GM19025 (cell line): ENCODE measurements around the gene TBX18.
A peak's percentile ranks its signal among the peaks of the same experiment; 100 is the strongest.

Experiments used
- ATAC-seq: cut with Tn5 transposase; IDR thresholded peaks from one replicate; pipeline ENCODE4 v1.9.1; 2021; ENCODE audit warnings: mild to moderate bottlenecking, low read depth, moderate library complexity; ENCODE audit not compliant: unreplicated experiment

The TBX18 gene

GRCh38 chr6:84764332-84765049 lies at the start of gene TBX18:
TSS of gene TBX18 (minus strand) at chr6:84764598. CDS start at chr6:84764181, 417 bp downstream.
- no peak for ATAC-seq

GRCh38 chr6:84811351-84811750 lies 47.0 kb upstream of the TBX18 start:
- no peak for ATAC-seq

DNA sequence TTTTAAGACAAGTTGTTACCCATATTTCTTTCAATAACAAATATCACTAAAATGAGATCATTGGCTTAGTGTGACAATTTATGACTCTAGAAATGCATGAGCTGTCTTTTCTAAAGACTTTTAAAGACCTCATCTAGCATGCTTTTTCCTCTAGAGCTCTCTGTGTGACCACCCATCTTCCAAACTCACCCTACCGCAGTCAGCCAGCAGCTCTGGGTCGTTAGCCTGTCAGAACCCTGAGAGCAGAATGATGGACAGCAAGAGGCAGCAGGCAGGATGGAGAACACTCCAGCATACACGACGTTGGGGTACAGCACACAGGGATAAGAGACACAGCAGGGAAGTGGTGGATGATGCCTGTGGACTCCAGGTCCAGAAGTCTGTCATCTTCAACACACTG lies 45.1 kb upstream of the TBX18 start:
- no peak for ATAC-seq

DNA sequence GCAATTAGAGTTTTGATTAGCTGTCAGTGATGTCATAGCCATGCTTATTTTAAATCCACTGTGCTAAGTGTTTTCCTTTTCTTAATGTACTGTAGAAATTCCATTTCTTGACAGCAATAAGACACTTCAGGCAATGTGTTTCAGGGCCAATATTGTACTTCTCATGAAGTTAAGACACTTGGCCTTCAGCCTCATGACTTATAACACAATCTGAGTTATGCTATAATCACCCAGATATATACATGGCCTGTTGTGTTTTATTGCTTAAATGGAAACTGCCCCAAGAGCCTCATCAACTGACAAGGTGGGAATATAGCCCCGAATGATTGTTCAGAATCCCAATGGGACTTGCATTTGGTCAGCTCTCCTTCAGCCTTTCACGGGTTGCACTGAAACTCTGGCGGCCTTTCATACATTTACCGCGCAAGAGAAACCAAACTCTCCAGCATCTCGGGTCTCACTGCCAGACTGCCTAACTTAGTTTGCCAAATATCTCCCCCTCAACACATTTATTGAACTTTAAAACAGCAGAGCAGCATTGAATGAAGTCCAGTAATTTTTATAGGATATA lies 44.2 kb upstream of the TBX18 start:
- ATAC-seq: no peak

- no peak for ATAC-seq
These were observed 40.7 kb upstream of the TBX18 start for GRCh38 chr6:84805145-84805544.

DNA sequence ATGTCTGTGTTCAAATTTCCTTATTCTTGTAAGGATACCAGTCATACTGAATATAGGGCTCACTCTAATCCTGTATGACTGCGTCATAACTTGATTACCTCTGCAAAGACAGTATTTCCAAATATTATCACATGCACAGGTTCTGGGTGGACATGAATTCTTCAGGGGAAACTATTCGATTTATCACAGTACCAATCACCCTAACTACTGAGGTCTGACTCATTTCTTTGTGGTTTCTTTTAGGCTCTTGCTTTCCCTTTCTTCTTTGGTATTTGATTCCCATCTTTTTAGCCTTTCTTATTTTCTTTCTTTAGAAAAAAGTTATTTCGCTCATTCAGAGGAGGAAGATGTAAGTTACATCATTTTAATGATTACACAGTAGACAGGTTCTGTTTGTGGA lies 40.3 kb upstream of the TBX18 start:
- no peak for ATAC-seq

DNA sequence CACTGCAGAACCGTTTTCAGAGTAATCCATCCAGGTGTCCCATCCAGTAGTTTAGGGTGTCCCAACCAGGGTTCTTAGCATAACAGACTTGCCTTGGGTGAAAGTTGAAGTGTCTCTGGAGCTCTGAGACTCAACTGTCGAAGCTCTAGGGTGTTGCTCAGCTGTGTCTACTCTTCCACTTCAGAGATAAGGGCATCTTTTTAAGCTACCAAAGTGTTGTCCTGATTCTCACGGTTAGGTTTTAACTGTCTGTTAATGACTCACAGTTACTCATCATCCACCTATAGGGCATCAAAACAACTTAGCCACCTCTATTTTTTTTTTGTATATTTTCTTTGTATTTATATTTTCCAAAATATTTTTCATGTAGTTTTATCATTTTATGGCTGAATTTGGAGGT lies 36.9 kb upstream of the TBX18 start:
- ATAC-seq: no peak

DNA sequence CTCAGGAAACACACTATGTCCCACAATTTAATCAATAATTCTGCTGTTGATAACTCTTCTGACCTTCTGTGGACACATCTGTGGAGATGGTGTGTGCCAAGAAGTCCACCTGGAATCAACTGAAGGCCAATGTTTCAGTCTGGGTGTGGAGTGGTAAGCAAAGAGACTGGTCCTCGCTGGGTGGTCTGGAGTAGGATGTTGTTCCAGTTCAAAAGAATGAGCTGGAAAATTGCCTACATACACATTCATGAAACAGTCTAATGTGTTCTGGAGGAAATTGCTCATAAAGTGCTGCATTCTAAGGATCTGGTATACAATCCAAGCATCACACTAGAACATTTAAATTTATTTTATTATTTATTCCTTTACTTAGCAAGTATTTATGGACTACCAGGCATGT lies 33.9 kb upstream of the TBX18 start:
- no peak for ATAC-seq

DNA sequence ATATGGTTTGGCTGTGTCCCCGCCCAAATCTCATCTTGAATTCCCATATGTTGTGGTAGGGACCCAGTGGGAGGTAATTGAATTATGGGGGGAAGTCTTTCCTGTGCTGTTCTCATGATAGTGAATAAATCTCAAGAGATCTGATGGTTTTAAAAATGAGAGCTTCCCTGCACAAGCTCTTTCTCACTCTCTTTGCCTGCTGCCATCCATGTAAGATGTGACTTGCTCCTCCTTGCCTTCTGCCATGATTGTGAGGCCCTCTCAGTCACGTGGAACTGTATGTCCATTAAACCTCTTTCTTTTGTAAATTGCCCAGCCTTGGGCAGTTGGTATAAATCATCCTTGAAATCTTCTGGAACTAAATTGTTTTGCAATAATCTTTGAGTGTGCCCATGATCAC lies 31.9 kb upstream of the TBX18 start:
- ATAC-seq: no peak

DNA sequence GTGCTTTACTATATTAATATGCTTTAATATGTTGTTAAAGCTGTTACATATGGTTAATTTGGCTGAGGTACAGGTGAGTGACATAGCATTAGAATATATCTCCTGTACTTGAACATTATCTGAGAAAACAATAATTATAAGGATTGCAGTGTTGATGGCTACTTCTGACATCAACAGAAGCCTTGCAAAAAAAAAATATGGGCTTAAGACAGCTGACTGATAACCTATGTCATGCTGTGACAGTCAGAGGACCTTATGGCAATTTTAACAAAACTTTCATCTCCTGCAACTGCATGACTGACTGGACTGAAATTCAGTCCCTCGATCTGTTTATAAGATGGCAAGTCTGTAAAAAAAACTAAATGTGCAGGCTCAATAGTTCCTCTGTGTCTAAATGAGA lies 27.5 kb upstream of the TBX18 start:
- no peak for ATAC-seq

DNA sequence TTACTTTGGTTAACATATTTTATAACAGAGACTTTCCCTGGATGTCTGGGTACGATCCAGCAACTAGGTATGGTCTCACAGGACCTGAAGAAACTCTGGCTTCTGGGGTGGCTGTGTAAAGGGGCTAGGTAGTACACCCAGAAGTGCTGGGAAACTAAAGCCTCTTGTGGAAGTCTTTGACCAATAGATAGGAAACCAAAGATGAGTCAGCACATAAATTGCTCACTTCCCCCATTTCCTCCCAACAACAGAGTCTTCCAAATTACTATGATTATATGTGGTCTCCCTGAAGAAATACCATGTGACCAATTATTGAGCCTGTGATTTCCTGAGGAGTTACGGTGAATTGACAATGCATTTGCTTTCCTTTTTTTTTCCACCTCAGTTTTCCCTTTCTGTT lies 26.8 kb upstream of the TBX18 start:
- ATAC-seq: no peak

DNA sequence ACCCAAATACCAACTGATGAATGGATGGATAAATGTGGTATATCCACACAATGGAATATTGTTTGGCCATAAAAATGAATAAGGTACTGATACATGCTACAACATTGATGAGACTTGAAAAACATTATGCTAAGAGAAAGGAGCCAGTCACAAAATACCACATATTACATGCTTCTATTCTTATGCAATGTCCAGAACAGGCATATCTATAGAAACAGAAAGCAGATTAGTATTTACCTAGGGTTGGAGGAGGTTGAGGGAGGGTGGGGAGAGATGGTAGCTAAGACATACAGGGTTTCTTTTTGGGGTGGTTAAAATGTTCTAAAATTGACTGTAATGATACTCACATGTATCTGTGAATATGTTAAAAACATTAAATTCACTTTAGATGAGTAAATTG lies 24.8 kb upstream of the TBX18 start:
- no peak for ATAC-seq

DNA sequence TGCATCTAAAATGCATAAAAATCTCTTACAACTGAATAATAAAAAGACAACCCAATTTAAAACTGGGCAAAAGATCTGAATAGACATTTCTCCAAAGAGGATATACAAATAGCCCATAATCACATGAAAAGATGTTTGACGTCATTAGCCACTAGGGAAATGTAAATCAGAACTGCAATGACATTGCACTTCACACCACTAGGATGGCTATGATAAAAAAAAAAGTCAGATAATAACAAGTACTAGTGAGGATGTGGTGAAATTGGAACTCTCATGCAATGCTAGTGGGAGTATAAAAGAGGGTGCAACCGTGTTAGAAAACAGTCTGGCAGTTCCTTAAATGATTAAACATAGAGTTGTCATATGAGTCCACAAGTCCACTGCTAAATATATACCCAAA lies 24.3 kb upstream of the TBX18 start:
- ATAC-seq: no peak

DNA sequence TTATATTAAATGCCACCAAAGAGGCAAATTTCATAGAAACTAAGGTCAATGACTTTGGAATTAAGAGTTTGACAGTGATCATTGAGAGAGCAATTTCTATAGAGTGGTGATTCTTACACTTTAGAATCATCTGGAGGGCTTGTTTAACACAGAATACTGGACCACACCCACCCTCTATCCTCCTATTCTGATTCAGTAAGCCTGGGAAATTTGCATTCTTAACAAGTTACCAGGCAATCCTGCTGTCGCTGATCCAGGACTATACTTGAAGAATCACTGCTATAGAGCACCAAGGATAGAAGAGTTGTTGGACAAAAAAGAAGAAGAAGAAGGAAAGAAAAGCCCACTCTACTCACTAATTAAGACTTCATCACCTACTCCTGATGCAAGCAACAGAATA lies 21.3 kb upstream of the TBX18 start:
- no peak for ATAC-seq

- no peak for ATAC-seq
These were observed 15.5 kb upstream of the TBX18 start for GRCh38 chr6:84779917-84780316.

DNA sequence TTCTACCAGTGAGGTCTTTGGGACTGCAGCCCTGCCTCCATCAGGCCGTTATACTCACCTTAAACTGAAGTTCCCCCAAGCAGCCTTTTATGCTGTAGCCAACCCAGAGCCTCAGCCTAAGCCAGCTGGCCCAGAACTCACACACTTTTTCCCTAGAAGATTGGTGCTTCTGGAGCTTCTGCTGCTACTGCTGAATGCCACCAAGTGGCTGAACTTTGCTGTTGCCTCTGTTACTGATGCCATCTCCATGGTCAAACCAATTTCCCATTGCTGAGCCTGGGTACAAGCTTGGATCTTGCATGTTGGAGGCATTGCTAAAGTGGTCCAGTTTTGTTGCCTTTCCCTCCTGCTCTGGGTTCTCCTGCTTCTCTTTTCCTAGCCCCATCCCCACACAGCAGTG lies 15.0 kb upstream of the TBX18 start:
- ATAC-seq: no peak

- no peak for ATAC-seq
These were observed 13.5 kb upstream of the TBX18 start for GRCh38 chr6:84777888-84778287.

GRCh38 chr6:84776392-84776791 lies 12.0 kb upstream of the TBX18 start:
- no peak for ATAC-seq

DNA sequence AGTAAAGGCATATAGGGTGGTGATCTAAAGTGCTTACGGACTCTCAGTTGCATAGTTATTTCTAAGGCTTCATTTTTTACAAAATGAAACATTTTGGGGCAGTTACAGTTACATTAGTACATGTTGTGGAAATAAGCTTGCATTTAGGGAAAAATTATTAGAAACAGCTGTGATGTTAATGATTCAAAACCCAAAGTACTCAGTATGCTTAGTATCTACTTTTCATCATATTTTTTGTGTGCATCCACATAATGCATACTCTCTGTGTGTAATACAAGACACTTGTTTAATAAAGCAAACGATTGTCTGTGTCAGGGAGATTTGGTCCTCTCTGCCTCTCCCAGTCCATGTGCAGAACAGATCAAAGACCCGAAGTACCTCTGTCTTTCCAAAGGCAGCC lies 11.4 kb upstream of the TBX18 start:
- no peak for ATAC-seq

DNA sequence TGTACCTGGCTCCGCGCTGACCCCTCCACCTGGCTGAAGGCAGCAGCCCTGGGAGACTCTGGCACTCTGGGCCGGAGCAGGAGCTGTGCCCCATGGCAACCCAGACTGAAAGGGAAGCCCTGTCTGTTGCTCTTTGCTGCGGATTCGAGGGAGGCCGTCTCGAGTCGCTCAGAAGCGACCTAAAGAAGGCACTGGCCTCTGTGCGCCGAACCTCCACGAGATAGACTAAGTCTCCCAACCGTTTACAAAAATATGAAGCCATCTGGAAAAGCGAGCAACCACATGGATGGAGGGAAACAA lies 10.5 kb upstream of the TBX18 start:
- ATAC-seq: no peak

GRCh38 chr6:84774157-84774984 lies 10.0 kb upstream of the TBX18 start:
- ATAC-seq: peak; percentile 79
